Left ventricle myocardium inferior (tissue), 1 donor: ENCODE measurements around the gene SBNO1. TPM values are rescaled to one million over a fixed set of nuclear protein-coding genes. Genes with fewer than 3 reads are reported as not detected.
"Not testable (repeated sequence)": the region's sequence is repeated elsewhere in the genome, so short reads cannot be mapped to it uniquely, and the experiment has no call there.

Source experiments
- DNase-seq: peaks from one replicate; pipeline ENCODE4 v3.0.0-alpha.2; 2020
- H3K27ac ChIP-seq: fragments of 200-600 bp; replicated peaks from 2 replicates; pipeline ENCODE4 v1.8.0; 2021
- H3K27me3 ChIP-seq: fragments of 200-600 bp; 2 replicates; pipeline ENCODE4 v1.8.0; 2021; ENCODE audit warnings: low read depth
- H3K36me3 ChIP-seq: fragments of 200-600 bp; 2 replicates; pipeline ENCODE4 v1.8.0; 2021
- H3K4me1 ChIP-seq: fragments of 200-600 bp; 2 replicates; pipeline ENCODE4 v1.8.0; 2021
- H3K4me3 ChIP-seq: fragments of 200-600 bp; 2 replicates; pipeline ENCODE4 v1.8.0; 2021; ENCODE audit warnings: mild to moderate bottlenecking, moderate library complexity
- H3K9me3 ChIP-seq: fragments of 200-600 bp; replicated peaks from 2 replicates; pipeline ENCODE4 v1.8.0; 2021
- intact Hi-C: fragments of 100-400 bp; cut with micrococcal nuclease; formaldehyde crosslinking; loops from one replicate; pipeline ENCODE4 v1.11.0; 2022
- total RNA-seq: library from RNA; stranded (reverse); fragmentation: NEBNext Ultra II Directional; extraction: Animal tissue kit (Norgen Biotek cat#: 25700); gene quantifications from one replicate; pipeline ENCODE4 v1.2.1, GENCODE V29; 2021
- TF ChIP-seq, protein P1 (sequence below): fragments of 200-600 bp; IDR thresholded peaks from 2 replicates; pipeline ENCODE4 v1.8.0; 2021; ENCODE audit warnings: antibody characterized with exemption, mild to moderate bottlenecking, borderline replicate concordance
- donor health status: DM: no; HTN: yes; CAD: no; lungs with severe emphysema.

The SBNO1 gene
- total RNA-seq, 1 donor from 2014 or later: 27.1 TPM

DNA sequence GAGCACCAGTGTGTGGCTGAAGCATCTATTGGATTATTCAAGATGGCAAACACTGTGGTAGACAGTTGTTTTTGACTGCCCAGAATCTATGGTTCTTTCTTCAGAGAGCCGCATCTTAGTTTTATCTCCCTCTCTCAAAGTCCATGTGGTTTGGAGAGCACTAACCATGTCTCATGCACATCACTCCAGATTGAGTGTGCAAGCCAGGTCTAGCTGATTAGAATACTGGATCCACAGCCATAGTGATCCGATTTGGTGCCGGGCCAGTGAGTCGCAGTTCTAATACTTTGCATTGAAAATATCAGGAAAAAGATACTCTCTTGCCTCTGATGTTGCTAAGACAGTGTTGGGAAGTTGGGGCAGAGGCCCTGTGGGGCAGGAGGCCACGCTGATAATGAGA is 4.6 kb upstream of the SBNO1 start:
- TF ChIP-seq, protein P1, sequence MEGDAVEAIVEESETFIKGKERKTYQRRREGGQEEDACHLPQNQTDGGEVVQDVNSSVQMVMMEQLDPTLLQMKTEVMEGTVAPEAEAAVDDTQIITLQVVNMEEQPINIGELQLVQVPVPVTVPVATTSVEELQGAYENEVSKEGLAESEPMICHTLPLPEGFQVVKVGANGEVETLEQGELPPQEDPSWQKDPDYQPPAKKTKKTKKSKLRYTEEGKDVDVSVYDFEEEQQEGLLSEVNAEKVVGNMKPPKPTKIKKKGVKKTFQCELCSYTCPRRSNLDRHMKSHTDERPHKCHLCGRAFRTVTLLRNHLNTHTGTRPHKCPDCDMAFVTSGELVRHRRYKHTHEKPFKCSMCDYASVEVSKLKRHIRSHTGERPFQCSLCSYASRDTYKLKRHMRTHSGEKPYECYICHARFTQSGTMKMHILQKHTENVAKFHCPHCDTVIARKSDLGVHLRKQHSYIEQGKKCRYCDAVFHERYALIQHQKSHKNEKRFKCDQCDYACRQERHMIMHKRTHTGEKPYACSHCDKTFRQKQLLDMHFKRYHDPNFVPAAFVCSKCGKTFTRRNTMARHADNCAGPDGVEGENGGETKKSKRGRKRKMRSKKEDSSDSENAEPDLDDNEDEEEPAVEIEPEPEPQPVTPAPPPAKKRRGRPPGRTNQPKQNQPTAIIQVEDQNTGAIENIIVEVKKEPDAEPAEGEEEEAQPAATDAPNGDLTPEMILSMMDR: no peak
- Histone ChIP-seq H3K4me1 (peaks cover 16% of the 10 kb centered on the region), H3K4me3 (no peak overlapping the region), H3K27ac (no peak overlapping the region), H3K27me3 (no peaks in the 10 kb centered on the region), H3K9me3 (no peaks in the 10 kb centered on the region), H3K36me3 (no peaks in the 10 kb centered on the region)
- intact Hi-C loops: no loop called here
- no peak for DNase-seq

DNA sequence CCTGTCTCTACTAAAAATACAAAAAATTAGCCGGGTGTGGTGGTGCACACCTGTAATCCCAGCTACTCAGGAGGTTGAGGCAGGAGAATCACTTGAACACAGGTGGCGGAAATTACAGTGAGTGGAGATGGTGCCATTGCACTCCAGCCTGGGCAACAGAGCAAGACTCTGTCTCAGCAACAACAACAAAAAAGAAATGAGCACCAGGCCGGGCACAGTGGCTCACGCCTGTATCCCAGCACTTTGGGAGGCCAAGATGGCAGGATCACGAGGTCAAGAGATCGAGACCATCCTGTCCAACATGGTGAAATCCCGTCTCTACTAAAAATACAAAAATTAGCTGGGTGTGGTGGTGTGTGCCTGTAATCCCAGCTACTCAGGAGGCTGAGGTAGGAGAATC is 3.8 kb upstream of the SBNO1 start:
- DNase-seq, H3K27me3 ChIP-seq, H3K27ac ChIP-seq, H3K36me3 ChIP-seq, H3K9me3 ChIP-seq, intact Hi-C loops, H3K4me3 ChIP-seq: not testable (repeated sequence)
- H3K4me1 ChIP-seq: peaks cover 24% of the 10 kb centered on the region

DNA sequence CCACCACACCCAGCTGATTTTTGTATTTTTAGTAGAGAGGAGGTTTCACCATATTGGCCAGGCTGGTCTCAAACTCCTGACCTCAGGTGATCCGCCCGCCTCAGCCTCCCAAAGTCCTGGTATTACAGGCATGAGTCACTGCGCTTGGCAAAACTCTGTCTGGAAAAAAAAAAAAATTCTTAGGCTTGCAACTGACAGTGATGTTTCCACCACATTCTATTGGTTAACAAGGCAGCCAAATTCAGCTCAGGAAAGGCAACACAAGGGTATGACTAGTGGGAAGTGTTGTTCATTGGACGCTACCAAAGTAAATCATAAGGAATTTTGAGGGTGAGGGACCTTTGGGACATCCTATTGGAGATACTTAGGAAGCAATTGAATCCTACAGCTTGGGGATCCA is 2.9 kb upstream of the SBNO1 start:
- intact Hi-C loops: no loop called here
- Histone ChIP-seq H3K4me1 (peaks cover 33% of the 10 kb centered on the region), H3K36me3 (no peaks in the 10 kb centered on the region), H3K4me3 (no peak overlapping the region), H3K27ac (no peak overlapping the region), H3K27me3 (no peaks in the 10 kb centered on the region), H3K9me3 (no peaks in the 10 kb centered on the region)
- no peak for DNase-seq
- TF ChIP-seq, protein P1: no peak

DNA sequence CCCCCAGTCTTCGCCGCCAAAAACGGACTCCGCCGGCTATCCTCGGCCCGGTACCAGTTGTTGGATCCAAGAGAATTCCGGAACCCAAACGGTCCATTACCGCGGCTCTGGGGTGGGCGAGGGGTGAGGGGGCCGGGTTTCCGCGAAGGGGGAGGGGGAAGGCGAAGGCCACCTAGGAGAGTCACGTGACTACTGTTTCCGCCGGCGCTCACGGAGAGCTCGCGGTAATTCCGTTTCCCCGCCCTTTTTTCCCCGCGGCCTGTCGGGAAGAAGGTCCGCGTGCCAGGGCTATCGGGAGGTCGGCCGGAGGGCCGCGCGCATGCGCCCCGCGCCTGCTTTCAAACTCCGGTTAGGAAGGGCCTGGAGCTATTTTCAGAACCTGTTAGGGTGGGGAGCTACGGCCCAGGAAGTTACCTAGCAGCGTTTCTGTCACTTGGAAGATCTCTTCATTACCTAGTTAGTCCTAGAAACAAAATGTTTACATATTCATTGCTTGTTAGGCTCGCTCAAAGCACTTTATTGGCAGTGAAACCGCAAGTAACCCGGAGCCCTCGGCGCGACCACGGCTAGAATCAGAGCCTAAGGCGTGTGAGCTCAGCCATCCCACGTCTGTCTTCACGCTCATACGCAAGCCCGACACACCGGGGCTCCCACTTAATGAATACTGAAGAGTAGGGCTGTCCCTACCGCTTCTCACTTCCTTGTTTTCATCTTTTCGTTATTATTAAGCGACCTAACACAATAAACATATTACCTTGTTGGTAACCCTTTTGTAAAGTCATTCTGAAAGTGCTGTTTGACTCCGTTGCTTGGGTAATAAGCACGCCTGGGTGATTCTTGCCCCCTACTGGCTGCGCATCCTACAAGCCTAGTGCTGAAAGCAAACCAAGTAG is 624 bp upstream of the SBNO1 start:
- intact Hi-C loops: no loop called here
- peak overlapping the region; percentile 97 for H3K27ac ChIP-seq
- H3K4me1 ChIP-seq: peaks cover 53% of the 10 kb centered on the region
- H3K36me3 ChIP-seq: no peaks in the 10 kb centered on the region
- no peaks in the 10 kb centered on the region for H3K9me3 ChIP-seq
- H3K27me3 ChIP-seq: no peaks in the 10 kb centered on the region
- DNase-seq: peak; percentile 98
- peak overlapping the region; percentile 80 for H3K4me3 ChIP-seq
- TF ChIP-seq, protein P1: peak; percentile 80

DNA sequence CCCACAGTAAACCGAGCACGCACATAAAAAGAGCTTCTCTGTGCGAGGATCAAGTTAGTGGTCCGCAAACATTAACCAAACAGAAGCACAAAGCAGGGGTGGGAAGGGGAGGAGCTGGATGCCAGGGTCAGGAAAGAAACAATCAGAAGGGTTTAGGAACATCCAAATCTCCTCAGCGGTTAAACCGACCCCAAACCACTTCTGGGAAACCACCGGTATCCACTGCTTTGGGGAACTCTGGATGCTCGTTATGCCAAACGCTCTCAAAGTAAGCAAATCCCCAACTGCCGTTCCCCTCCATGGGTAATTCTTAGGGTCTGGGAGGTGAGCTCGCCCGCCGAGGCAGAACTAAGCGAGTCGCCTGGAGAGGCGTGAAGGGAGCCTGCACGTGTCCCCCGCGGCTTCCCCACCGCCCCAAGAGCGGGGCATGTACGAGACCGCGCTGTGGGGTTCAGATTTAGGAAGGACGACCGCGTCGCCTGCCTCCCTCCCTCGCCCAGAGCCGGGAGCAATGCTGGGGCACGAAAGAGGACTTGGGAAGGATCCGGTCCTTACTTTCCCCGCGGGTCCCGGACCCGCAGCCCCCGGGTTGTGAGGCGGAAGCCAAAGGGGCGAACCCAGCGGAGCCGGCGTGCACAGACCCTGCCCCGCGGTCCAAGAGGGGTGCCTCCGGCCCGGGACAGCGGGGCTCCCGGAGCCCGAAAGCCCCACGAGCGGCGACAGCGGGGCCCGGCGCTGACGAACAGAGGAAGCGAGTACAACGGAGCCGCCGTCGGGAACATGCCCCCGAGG is 711 bp downstream of the SBNO1 start:
- H3K4me1 ChIP-seq: peaks cover 53% of the 10 kb centered on the region
- peak overlapping the region; percentile 97 for H3K27ac ChIP-seq
- H3K36me3 ChIP-seq: no peaks in the 10 kb centered on the region
- no peaks in the 10 kb centered on the region for H3K27me3 ChIP-seq
- H3K4me3 ChIP-seq: peak overlapping the region; percentile 80
- TF ChIP-seq, protein P1: no peak
- intact Hi-C loops: no loop called here
- H3K9me3 ChIP-seq: no peaks in the 10 kb centered on the region
- peak; percentile 29 for DNase-seq

DNA sequence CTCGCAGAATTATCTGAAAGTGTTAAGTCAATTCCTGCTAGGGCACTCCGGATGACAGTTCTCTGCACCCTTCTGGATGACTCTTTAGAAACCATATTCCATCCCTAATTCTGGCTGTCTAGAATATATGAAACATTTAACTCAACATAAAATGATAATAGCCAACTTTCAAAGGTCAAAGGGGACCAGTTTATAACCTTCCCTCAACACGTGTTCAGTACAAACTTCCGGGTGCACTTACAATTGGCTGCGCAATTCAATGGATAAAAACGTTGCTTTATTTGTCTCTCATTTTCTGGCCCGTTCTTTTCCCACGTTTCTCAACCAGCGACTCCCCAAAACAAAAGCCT is 1.3 kb downstream of the SBNO1 start:
- TF ChIP-seq, protein P1: no peak
- peak overlapping the region; percentile 97 for H3K27ac ChIP-seq
- no peak for DNase-seq
- H3K4me3 ChIP-seq: peak overlapping the region; percentile 80
- H3K4me1 ChIP-seq: peaks cover 53% of the 10 kb centered on the region
- H3K9me3 ChIP-seq: no peaks in the 10 kb centered on the region
- intact Hi-C loops: no loop called here
- no peaks in the 10 kb centered on the region for H3K36me3 ChIP-seq
- no peaks in the 10 kb centered on the region for H3K27me3 ChIP-seq
